HG03565 (cell line): ENCODE measurements around the gene ZFYVE21.

Source experiments
- ATAC-seq: cut with Tn5 transposase; IDR thresholded peaks from one replicate; pipeline ENCODE4 v1.9.1; 2021; ENCODE audit warnings: mild to moderate bottlenecking, moderate library complexity; ENCODE audit not compliant: unreplicated experiment

The ZFYVE21 gene

DNA sequence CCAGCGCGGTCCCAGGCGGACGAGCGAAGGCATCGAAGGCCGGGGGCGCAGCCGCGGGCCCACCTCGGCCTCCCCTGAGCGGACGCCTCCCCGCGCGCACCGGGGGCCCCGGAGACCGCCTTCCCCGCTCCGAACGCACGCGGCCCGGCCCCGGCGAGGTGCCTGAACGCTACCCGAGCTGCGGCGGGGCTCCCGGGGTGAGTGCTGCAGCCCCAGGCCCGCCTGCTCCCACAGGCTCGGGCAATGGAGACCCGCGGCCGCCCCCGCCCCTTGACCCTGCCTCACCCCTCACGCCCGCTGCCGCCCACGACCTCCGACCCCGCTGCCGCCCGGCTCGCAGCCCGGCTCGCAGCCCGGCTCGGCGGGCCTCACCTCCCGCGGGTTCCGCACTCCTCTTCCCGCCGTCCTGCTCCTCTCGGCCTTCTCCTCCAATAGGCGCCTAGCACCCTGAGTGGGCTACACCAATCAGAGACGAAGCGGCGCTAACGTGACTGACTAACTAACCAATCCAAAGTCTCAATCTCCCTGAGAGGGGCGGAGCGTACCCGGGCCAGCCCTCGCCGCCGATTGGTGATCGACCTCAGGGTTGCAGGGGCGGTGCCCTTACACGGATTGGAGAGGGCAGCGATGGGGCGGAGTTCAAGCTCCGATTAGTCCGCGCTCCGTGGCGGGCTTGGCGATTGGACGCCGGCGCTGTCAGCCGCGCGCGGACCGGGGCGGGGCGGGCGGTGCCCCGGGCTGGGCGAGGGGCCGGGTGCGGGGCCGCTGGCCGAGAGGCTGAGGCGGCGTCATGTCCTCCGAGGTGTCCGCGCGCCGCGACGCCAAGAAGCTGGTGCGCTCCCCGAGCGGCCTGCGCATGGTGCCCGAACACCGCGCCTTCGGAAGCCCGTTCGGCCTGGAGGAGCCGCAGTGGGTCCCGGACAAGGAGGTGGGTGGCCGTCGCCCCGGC, at the start of gene ZFYVE21, which contains the start of gene XRCC3:
ZFYVE21 (plus strand) TSS at position 759 of the 949 bp plus-strand sequence; CDS start at position 791, 32 bp downstream.
XRCC3 (minus strand) TSS at position 400 of the 949 bp plus-strand sequence. CDS start 4,364 bp downstream, outside the sequence.
- ATAC-seq: peak; percentile 92

DNA sequence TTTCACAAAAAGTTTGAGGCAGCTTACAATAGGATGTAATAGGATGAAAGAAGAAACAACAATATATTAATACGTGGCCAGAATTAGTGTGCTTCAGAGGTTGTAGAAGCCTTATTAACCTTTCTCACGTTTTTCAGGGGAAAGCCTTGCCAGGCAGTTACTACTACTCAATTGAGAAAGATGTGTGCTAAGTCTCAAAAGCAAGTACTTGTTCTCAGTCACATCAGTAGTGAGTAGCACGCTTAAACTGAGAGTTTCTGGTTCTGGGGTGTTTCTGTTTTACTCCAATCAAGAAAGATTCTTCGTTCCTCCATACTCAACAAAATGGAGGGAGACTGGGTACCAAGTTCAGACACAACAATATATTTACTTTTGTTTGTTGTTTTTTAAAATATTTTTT, 47.9 kb upstream of the ZFYVE21 start:
- no peak for ATAC-seq

DNA sequence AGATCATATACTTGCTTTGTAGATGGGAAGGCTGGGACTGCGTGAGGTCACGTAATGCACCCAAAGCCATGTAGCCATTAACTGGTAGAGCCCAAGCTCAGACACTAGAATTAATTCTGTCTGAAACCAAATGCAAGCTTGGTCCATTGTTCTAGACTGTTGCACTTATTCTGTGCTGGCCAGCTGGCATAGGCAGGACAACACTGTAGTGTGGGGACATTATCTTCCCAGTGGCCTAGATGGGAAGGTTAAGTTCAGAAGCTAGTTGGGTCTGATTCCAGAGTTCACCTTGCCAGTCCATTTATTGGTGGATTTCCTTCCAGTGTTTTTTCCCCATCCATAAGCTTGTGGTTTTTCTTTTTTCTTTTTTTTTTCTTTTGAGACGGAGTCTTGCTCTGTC, 47.5 kb upstream of the ZFYVE21 start:
- ATAC-seq: no peak

DNA sequence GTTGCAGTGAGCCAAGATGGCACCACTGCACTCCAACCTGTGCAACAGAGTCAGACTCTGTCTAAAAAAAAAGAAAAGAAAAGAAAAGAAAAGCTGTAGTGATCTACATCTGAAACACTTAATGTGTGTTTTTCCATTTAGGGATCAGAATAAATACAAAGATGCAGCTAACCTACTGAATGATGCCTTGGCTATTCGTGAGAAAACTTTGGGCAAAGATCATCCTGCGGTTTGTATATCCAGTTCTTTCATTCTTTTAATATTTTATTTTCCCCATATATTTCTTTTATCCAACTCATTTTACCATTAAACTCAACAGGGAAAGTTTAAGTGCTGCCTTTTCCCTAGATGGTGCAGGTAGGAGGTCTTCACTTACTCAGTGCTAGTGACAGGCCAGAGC, 46.2 kb upstream of the ZFYVE21 start:
- no peak for ATAC-seq

DNA sequence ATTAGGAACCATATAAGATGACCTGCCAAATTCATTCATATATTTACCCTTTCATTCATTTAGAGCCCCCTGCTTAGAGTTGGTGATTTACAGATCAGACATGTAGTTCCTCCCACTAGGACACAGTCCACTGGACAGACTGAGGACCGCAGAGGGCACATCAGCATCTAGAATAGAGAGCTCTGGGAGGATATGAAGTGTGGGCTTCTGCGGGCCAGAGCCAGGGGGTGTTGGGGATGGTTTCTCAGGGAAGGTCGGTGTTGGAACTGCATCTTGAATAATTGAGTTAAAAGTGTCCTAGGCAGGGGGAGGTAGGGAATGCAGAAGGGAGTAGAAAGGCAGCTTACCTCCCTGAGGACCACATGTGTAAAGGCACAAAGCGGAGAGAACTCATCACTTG, 43.7 kb upstream of the ZFYVE21 start:
- no peak for ATAC-seq

DNA sequence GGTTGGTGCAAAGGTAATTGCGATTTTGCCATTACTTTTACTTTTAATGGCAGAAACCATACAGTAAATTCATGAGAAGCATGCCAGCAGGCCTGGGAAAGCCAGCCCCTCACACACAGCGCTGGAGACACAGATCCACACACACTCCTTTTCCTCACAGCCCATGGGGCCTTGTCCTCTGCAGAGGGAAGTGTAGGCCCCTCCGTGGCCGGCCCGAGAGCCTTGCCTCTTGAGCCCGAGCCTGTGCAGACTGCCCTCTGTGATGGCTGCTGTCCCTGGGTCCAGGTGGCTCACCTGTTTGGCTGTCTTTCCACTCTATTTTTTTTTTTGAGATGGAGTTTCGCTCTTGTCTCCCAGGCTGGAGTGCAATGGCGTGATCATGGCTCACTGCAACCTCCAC, 39.7 kb upstream of the ZFYVE21 start:
- no peak for ATAC-seq

DNA sequence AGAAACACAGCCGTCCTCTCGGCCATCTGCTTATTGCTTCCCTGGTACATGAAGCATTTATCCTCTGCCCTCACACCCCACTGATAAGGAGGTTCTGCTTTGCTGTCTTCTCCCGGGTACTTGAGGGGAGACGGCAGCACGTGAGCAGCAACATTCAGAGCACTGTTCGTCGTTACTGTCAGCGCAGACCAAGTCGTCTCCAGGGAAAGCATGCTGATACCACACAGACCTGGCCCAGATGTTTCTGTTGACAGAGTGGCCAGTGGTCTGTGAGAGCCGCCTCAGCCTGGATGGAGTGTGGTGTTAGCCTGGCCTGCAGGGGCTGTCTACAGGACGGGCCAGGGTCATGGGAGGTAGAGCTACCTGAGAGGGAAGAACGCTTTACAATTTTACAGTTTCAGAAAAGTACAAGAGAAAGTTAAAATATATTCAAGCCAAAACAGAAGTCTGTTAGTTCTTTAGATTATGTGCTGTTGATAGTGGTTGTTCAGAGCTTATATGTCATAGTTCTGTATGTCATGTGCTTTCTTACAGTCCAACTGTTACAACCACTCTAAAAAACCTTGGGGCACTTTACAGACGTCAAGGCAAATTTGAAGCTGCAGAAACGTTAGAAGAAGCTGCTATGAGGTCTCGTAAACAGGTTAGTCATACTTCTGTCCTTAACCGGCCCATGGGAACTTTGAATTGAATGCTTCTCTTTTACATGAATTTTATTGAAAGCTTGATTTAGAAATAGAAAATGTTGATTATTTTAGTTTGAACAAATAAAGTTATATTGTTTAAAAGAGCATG, 38.5 kb upstream of the ZFYVE21 start:
- ATAC-seq: no peak

DNA sequence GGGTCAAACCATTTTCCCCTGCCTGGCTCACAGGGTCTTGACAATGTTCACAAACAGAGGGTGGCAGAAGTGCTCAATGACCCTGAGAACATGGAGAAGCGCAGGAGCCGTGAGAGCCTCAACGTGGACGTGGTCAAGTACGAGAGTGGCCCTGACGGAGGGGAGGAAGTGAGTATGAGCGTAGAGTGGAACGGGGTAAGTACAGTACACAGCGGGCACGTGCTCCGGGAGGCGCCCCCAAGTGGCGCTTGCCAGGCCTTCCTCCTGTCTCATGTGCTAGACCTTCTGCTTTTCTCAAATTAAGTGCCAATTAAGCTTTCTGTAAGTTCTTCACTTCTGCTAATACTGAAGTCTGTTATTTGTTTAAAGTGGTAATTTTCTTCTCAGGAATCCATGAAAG, 36.3 kb upstream of the ZFYVE21 start:
- ATAC-seq: no peak

DNA sequence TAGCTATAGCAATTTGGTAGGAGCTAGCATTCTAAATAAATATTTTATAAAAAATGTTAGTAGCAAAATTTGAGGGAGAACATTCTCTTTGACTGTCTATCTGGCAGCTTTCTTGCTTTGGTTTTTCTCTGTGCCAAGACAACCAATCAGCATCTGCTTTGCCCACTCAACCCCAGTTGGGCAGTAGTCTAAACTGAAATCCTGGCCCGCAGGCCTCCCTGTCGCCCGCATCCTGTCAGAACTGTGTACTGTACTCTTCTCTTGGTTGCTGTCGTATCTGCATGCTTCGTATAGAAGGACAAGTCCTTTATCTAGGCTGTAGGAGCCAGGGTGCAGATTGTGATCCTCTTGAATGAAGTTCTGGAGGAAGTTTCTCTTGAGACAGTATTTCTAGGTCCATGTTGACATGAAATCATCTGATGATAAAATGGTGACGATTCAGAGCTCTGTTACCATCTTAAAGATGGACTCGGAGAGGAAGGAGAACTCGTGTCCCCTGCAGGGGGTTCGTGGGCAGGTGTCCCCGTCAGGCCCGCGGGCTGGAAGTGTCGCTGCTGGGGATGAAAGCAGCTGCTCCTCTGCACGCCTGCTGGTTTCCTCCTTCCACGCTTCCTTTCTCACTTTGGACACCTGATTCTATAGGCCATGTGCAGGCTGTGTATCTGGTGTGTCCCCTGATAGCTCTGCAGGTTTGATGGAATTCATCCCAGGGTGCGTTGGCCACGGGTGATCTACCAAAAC, 34.9 kb upstream of the ZFYVE21 start:
- no peak for ATAC-seq

DNA sequence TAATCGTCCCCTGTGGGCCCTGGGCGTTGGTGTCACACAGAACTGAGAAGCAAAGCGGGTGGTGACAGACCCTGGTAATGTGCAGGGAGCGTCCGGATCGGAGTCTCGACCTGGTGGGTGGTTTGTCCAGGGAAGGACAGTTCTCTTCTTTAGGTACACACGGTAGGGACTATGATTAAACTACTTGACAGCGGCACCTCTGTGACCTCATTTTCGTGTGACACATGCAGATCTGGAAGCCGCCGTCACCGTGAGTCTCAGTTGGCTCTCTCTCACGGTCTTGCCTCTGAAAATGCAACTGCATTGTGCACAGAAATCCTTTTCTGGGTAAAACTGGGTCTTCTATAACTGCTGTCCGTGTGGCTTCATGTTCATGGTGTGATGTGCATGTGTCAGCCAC, 32.5 kb upstream of the ZFYVE21 start:
- ATAC-seq: no peak

DNA sequence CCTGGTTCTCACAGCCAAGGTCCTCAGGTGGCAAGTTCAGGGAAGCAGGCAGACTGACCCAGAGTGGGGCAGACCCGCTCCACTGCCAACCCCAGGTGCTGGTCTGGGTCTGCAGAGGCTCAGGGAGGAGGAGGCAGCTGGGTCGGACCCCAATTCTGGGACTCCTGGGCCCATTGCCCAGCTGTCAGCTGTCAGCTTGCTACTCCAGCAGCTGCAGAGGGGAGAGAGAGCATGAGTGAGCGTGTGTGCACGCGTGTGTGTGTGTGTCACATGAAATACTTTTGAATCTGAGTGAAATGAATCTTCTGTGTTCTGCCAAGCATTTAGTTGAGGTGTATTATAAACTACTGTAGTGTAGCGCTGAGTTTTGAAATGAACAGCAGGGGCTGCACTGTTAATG, 31.1 kb upstream of the ZFYVE21 start:
- no peak for ATAC-seq

DNA sequence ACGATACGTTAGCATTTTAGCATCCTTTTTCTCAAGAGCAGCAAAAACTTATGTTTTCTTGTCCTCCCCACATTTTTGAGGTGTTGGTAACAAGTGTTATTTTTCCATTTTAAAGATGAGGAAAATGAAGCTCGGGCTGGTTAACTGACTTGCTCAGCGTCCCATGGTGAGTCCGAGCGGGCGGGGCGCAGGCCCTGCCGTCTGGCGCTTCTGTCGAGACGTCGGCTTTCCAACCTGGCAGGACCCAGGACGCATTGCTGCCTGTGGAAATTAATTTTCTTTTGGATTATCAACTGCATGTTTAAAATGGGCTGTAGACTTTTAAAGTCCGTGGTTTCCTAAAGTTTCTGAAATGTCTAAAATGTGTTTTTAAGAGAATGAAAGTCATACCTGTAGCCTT, 30.7 kb upstream of the ZFYVE21 start:
- no peak for ATAC-seq

DNA sequence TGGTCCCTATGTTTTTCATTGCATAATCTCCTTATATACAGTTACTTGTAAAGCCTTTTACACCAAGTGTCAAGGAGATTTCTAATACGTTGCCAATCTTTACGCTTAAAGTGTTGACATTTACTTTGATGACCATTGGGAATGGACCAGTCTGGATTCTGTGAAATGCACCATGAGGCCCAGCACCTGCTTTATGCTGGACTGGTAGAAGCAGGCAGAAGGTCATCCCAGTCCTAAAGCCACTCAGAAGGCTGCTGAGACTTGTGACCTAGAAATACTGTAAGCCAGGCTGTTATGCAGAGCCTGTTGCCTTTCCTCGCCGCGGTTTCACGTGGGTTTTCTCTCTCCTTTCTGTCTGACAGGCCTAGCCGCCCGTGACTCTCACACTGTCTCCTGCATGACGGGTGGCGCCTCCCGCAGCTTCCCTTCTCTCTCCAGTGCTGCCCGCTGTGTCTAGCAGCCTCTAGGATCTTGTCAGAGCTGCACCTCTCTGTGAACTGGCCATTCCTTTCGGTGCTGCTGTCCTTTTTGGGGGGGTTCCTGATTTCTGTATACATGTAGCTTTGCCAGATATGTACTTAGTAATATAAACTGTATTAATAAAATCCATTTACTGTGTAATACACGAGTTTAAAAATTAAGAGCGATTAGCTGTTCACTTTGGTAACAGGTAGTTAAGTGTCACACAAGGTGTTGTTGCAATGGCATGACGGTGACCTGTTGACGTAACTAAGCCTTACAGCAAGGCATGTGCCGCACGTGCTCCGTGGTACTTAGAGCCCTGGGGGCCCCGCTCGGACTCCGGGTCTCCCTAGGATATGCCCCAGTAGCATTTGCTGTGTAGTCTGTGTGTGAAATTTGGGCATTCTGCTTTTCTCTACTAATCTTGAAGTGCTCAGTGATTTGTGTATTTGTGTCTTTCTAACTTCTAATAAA, 30.1 kb upstream of the ZFYVE21 start:
- ATAC-seq: no peak

DNA sequence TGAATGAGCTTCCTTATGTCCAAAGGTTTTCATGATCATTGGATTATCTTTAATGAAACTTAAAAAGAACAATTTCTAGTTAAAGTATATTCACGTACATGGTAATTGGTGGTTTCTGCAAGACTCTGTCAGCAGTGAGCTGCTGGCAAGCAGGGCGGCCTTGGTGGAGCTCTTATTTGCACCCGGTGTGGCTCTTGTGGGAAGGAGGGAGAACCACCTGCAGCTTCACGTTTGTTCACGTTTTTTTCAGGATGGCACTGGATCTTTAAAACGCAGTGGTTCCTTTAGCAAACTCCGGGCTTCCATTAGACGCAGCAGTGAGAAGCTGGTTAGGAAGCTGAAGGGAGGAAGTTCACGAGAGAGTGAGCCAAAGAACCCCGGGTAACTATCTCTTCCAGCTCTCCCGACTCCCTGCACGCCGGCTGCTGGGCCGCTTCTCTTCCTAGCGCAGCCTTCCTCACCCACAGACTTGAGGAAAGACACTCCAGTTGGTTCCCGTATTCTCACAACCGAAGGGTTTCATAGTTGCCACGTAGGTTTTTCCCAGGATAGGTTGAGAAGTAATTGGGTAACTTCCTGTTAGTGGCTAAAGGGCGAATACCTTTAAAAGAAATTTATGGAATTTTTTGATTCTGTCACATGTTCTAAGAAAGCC, 28.7 kb upstream of the ZFYVE21 start:
- ATAC-seq: no peak

DNA sequence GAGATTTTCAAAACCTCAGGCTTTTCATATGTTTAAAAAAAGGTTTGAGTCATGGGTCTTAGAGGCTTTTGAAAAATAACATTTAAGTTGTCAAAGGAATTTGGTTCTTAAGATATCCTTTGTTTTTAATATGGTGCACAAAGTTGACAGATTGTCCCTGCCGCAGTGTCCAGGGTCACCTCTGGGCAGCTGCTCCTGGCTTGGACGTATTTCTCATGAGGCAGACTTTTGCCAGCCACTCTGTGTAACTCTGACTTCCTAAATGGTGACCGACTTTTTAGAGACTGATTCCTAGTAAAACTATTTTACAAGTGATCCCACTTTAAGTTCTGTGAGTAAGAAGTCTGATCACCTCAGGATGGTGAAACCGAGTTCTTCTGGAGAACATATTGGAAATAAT, 27.9 kb upstream of the ZFYVE21 start:
- no peak for ATAC-seq

DNA sequence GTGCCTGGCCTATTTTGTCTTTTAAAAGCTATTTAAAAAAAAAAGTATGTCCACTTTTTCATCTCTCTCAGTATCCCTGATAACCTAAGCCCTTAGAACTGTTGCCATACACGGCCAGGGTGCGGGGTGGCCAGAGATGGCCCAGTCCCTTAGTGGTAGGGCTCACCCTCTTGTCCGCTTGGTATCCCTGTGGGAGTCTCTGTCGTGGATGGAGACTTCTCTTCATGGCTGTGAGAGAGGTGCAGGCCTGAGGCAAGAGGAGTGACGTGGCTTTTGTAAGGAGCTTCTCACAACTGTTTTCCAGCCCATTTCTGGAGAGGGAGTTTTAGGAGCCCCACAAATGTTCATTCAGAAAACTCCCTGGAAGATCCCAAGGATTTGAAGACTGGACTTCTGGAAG, 27.2 kb upstream of the ZFYVE21 start:
- no peak for ATAC-seq

DNA sequence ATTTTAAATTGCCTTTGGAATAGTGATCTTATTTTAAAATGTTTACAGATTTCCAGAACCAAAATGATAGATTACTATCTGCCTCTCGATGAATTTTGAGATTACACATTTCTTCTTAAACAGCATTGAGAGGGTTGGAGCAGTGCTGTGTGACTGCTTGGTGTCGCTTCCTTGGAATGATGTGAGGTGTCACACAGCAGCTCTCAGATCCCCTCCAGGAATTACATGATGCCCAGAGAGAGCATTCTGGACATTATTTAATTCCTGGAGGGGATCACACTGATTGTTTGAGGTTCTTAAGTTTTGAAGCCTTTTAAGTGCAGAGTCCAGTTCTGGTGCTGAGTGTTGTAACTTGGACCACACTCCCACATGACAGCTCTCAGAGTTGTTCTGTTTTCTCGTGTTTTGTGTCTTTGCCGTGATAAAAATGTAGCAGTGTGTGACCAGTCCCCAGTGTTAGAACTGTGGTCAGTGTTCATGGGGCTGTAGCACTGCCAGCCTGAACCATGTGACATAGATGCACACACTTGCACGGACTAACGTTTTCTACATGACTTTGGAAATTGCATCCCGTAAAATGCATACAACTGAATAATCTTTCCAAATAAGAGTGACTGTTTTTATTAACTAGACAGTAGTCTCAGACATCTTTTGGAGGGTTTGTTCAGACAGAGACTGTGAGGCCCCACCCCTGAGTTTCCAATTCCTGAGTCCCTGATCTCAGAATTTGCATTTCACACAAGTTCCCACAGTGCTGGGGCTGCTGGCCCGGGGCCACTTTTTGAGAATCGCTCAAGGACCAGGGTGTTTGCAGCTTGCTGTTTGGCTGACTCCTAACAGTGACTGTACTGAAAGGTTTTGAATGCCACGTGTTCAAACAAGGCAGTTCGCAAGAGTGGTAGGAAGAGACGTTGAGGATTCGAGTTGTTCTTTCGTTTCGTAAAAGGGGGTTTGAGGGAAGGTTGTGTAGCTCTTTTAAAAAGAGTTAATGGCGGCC, 26.4 kb upstream of the ZFYVE21 start:
- ATAC-seq: peak; percentile 69

DNA sequence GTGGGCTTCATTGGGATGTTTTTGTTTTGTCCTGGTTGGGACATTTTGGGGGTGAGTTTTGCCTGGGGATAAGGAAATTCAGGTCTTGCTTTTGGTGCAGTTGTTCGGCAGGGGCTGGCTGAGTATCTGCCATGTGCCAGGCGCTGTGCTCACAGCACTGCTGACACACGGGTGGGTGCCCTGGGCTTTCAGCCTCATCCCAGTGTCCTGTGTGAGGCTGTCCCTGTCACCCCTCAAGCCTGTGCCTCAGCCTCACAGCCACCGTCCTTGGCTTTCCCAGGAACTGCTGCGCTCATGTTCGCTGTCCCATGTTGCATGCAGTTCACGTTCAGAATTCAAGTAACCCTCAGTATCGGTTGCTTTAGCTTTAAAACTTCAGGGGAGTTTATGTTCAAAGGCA, 25.3 kb upstream of the ZFYVE21 start:
- ATAC-seq: no peak
